ENCODE data around the gene THY1.

DNA sequence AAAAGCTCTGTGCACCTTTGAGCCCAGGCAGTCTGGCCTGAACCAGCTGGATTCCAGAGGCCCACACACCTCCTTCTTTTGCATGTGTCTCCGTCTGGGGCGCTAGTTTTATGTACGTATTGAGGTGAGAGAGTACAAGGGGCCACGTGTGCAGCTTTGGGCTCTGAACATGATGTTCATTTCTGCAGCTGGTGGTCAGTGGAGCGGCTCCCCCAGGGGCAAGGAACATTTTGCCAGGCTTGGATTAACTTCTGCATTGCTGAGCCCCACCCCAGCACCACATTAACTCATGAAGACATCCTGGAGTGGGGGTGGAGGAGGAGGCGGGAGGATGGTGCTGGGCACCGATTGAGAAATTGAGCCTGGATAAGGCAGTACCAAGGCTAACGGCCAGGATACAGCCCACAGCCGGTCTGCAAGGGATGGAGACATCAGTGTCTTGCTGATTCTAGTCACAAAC is 55.3 kb downstream of the THY1 start:
- TF ChIP-seq SP2 (IDR thresholded peaks at IDR 0.05; ENCODE audit: low read length) (no peak), MAFK (IDR thresholded peaks at IDR 0.05; ENCODE audit: low read depth, low read length) (no peak), BRCA1 (IDR thresholded peaks at IDR 0.05; ENCODE audit: low read depth, low read length) (no peak), EZH2 (IDR thresholded peaks at IDR 0.05; ENCODE audit: low read depth, low read length, severe bottlenecking) (no peak), POLR2A (IDR thresholded peaks at IDR 0.05; ENCODE audit: control extremely low read depth in 1 of 2, low read depth in 2 of 2, low read length in 2 of 2) (no peak)
- TF ChIP-seq, protein P1, sequence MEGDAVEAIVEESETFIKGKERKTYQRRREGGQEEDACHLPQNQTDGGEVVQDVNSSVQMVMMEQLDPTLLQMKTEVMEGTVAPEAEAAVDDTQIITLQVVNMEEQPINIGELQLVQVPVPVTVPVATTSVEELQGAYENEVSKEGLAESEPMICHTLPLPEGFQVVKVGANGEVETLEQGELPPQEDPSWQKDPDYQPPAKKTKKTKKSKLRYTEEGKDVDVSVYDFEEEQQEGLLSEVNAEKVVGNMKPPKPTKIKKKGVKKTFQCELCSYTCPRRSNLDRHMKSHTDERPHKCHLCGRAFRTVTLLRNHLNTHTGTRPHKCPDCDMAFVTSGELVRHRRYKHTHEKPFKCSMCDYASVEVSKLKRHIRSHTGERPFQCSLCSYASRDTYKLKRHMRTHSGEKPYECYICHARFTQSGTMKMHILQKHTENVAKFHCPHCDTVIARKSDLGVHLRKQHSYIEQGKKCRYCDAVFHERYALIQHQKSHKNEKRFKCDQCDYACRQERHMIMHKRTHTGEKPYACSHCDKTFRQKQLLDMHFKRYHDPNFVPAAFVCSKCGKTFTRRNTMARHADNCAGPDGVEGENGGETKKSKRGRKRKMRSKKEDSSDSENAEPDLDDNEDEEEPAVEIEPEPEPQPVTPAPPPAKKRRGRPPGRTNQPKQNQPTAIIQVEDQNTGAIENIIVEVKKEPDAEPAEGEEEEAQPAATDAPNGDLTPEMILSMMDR (IDR thresholded peaks at IDR 0.05; ENCODE audit: control extremely low read depth in 1 of 3, insufficient read depth in 1 of 3, low read depth in 1 of 3, low read length in 3 of 3) = no peak
